ENCODE results near the gene ARHGAP42.

DNA sequence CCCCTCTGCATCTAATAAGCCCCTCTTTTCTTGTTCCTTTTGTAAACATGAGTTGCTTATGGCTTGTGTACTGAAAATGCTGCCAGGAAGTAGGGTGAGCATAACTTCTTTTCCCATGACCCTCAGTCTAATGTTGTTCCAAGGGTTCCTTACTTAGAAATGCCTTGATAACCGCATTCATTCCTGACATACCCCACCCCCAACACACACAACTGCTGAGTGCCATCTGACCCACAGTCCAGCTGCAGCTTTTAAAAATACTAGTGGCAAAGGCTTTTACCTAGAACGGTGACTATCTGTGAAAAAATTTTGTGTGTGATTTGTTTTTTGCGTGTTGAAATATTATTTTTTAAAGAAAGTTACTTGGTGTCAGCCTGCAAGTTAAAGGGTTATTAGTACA lies 52.6 kb downstream of the ARHGAP42 start:
- TF ChIP-seq POLR2A (IDR thresholded peaks at IDR 0.05), result no peak
- TF ChIP-seq, protein P1, sequence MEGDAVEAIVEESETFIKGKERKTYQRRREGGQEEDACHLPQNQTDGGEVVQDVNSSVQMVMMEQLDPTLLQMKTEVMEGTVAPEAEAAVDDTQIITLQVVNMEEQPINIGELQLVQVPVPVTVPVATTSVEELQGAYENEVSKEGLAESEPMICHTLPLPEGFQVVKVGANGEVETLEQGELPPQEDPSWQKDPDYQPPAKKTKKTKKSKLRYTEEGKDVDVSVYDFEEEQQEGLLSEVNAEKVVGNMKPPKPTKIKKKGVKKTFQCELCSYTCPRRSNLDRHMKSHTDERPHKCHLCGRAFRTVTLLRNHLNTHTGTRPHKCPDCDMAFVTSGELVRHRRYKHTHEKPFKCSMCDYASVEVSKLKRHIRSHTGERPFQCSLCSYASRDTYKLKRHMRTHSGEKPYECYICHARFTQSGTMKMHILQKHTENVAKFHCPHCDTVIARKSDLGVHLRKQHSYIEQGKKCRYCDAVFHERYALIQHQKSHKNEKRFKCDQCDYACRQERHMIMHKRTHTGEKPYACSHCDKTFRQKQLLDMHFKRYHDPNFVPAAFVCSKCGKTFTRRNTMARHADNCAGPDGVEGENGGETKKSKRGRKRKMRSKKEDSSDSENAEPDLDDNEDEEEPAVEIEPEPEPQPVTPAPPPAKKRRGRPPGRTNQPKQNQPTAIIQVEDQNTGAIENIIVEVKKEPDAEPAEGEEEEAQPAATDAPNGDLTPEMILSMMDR (IDR thresholded peaks at IDR 0.05), result no peak
